GM10266 (cell line): Measurements from ENCODE around the gene NOP56.

Source experiments
- DNase-seq: peaks from one replicate; pipeline ENCODE4 v3.0.0; 2012; ENCODE audit errors: extremely low spot score
- CTCF ChIP-seq: IDR thresholded peaks from 2 replicates; pipeline ENCODE4 v1.5.1; 2012; ENCODE audit warnings: mild to moderate bottlenecking, low read depth; ENCODE audit not compliant: control insufficient read depth, insufficient read depth; ENCODE audit errors: missing control alignments

Gene NOP56

GRCh38 chr20:2651772-2652723, at the start of gene NOP56:
TSS of gene NOP56 (plus strand) at chr20:2652632. CDS start at chr20:2652661, 29 bp downstream.
- peak; percentile 96 for DNase-seq
- no peak for TF ChIP-seq CTCF

GRCh38 chr20:2602746-2603145, 49.7 kb upstream of the NOP56 start:
- DNase-seq = no peak
- no peak for TF ChIP-seq CTCF

- no peak for TF ChIP-seq CTCF
- no peak for DNase-seq
Observed at GRCh38 chr20:2603816-2604505, 48.5 kb upstream of the NOP56 start.

- no peak for TF ChIP-seq CTCF
- DNase-seq = no peak
Observed at GRCh38 chr20:2604506-2604835, 48.0 kb upstream of the NOP56 start.

GRCh38 chr20:2606507-2607006, 45.9 kb upstream of the NOP56 start:
- TF ChIP-seq CTCF = no peak
- DNase-seq = no peak

- no peak for TF ChIP-seq CTCF
- DNase-seq = no peak
Observed at GRCh38 chr20:2610326-2610725, 42.1 kb upstream of the NOP56 start.

GRCh38 chr20:2610941-2611720, 41.3 kb upstream of the NOP56 start:
- DNase-seq = no peak
- no peak for TF ChIP-seq CTCF
